ENCODE results near the gene MYLK3. TPM values are rescaled to one million over a fixed set of nuclear protein-coding genes. Genes with fewer than 3 reads are reported as not detected.

MYLK3 gene
- polyA plus RNA-seq, 3 donors = 0.32 TPM; not detected in 2

GRCh38 chr16:46768809-46769208, 20.7 kb upstream of the MYLK3 start:
- Histone ChIP-seq H3K4me2 (replicated peaks; ENCODE audit: extremely low read depth, low read length, poor library complexity, severe bottlenecking) (no peak overlapping the region), H3K79me2 (ENCODE audit: insufficient read depth, low read length) (no peaks in the 10 kb centered on the region), H3K27ac (ENCODE audit: low read depth in 1 of 2, low read length in 2 of 2) (no peak overlapping the region), H4K20me1 (ENCODE audit: insufficient read depth, low read length) (no peaks in the 10 kb centered on the region), H3K27me3 (ENCODE audit: control insufficient read depth in 2 of 2, insufficient read depth in 2 of 2, low read length in 2 of 2) (no peaks in the 10 kb centered on the region), H2AFZ (ENCODE audit: insufficient read depth, low read depth, low read length, poor library complexity, severe bottlenecking) (no peak overlapping the region), H3K36me3 (replicated peaks in 1 of 2; ENCODE audit: control insufficient read depth in 1 of 2, insufficient read depth in 2 of 2, low read length in 2 of 2) (no peaks in the 10 kb centered on the region), H3K9me3 (replicated peaks in 1 of 2; ENCODE audit: control insufficient read depth in 1 of 2, insufficient read depth in 1 of 2, low read length in 2 of 2) (no peaks in the 10 kb centered on the region), H3K4me1 (ENCODE audit: control insufficient read depth in 1 of 2, insufficient read depth in 2 of 2, low read length in 2 of 2) (no peaks in the 10 kb centered on the region), H3K4me3 (replicated peaks in 1 of 3; ENCODE audit: low read depth in 2 of 3, low read length in 3 of 3) (no peak overlapping the region), H3K9ac (ENCODE audit: insufficient read depth, low read length, poor library complexity, severe bottlenecking) (no peak overlapping the region)
- no peak for DNase-seq
- peaks cover 0 to 11% (median 0%) of the 10 kb centered on the region in 3 donors for H3K27me3 Mint-ChIP-seq (ENCODE audit: low read depth in 3 of 3)
- TF ChIP-seq CTCF (IDR thresholded peaks at IDR 0.05) = no peak
- H3K9me3 Mint-ChIP-seq = peaks cover 0 to 3% (median 0%) of the 10 kb centered on the region in 7 donors
- intact Hi-C loops (cut with micrococcal nuclease) = no loop called here
- H3K4me1 Mint-ChIP-seq = peaks cover 17% of the 10 kb centered on the region
- 88% methylated on average over 2 of the region's 8 CpGs for WGBS (ENCODE audit: insufficient coverage)
- no peak overlapping the region for H3K27ac Mint-ChIP-seq
- H3K4me3 Mint-ChIP-seq = no peak overlapping the region
- no peaks in the 10 kb centered on the region for H3K36me3 Mint-ChIP-seq

- Histone ChIP-seq H3K36me3 (replicated peaks in 1 of 2; ENCODE audit: control insufficient read depth in 1 of 2, insufficient read depth in 2 of 2, low read length in 2 of 2) (no peaks in the 10 kb centered on the region), H3K27ac (ENCODE audit: low read depth in 1 of 2, low read length in 2 of 2) (no peak overlapping the region), H4K20me1 (ENCODE audit: insufficient read depth, low read length) (no peaks in the 10 kb centered on the region), H3K9ac (ENCODE audit: insufficient read depth, low read length, poor library complexity, severe bottlenecking) (no peak overlapping the region), H3K4me1 (ENCODE audit: control insufficient read depth in 1 of 2, insufficient read depth in 2 of 2, low read length in 2 of 2) (no peaks in the 10 kb centered on the region), H3K79me2 (ENCODE audit: insufficient read depth, low read length) (no peaks in the 10 kb centered on the region), H3K27me3 (ENCODE audit: control insufficient read depth in 2 of 2, insufficient read depth in 2 of 2, low read length in 2 of 2) (no peaks in the 10 kb centered on the region), H3K9me3 (replicated peaks in 1 of 2; ENCODE audit: control insufficient read depth in 1 of 2, insufficient read depth in 1 of 2, low read length in 2 of 2) (no peaks in the 10 kb centered on the region), H3K4me2 (replicated peaks; ENCODE audit: extremely low read depth, low read length, poor library complexity, severe bottlenecking) (no peak overlapping the region), H3K4me3 (replicated peaks in 1 of 3; ENCODE audit: low read depth in 2 of 3, low read length in 3 of 3) (no peak overlapping the region), H2AFZ (ENCODE audit: insufficient read depth, low read depth, low read length, poor library complexity, severe bottlenecking) (peak overlapping the region; percentile 61)
- TF ChIP-seq CTCF (IDR thresholded peaks at IDR 0.05) = no peak
- intact Hi-C loops (cut with micrococcal nuclease) = no loop called here
- Mint-ChIP-seq H3K36me3 (no peaks in the 10 kb centered on the region), H3K4me1 (peaks cover 13% of the 10 kb centered on the region), H3K9me3 (no peaks in the 10 kb centered on the region), H3K4me3 (no peak overlapping the region), H3K27ac (no peak overlapping the region), H3K27me3 (ENCODE audit: low read depth in 3 of 3) (peaks cover 0 to 9% (median 2%) of the 10 kb centered on the region in 3 donors)
- WGBS (ENCODE audit: insufficient coverage) = 3% methylated on average over 5 of the region's 7 CpGs
- DNase-seq = no peak
Observed at GRCh38 chr16:46765050-46765449, 16.9 kb upstream of the MYLK3 start.
